ENCODE results near the gene GRK5.

The GRK5 gene

DNA sequence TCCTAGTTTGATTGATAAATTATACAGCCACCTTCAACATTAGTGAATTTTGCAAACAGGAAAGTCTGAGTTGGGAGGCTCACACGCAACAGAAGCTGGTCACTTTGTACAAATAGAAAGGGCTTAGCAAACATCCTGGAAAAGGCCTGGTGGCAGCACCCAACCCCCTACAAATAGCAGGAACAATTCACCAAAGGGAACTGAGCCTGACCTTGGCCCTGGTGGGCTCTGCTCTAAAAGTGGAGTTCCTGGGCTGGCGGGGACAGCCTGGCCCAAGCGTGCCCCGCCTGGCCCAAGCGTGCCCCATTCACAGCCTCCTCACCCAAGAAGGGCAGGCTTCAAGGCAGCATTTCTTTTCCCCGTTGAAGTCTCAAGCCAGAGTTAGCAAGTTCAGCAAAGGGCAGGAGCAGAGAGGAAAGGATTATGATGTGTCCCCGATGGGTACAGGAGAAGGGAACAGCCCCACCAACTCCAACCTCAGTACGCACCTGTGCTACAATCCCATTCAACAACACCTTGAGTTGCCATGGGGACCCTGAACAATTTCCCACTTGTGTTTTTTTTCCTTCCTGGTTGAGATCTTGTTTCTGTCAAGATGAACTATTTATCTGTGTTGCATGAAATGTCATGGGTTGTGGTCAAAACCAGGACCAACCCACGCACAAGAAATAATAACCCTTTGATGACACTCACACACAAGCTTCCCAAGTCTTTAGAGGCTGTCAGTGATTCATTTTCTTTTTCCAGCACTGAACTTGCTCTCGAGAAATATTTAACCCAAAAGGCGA lies 291.7 kb downstream of the GRK5 start:
- no peaks in the 10 kb centered on the region for H3K9me3 ChIP-seq (ENCODE audit: control insufficient read depth in 1 of 2, low read length in 2 of 2)
- peaks cover 17 to 25% of the 10 kb centered on the region in 2 donors for H3K4me1 ChIP-seq (ENCODE audit: control insufficient read depth in 1 of 2, insufficient read depth in 2 of 2, low read length in 2 of 2)
- H3K27me3 ChIP-seq (ENCODE audit: control insufficient read depth in 1 of 2, insufficient read depth in 2 of 2, low read length in 2 of 2): no peaks in the 10 kb centered on the region
- H3K9ac ChIP-seq (ENCODE audit: low read depth in 1 of 2, low read length in 2 of 2): no peak overlapping the region
- H3K4me3 ChIP-seq (ENCODE audit: low read depth in 1 of 2, low read length in 2 of 2): no peak overlapping the region
- peaks cover 3 to 5% of the 10 kb centered on the region in 2 donors for H3K36me3 ChIP-seq (ENCODE audit: control insufficient read depth in 1 of 2, insufficient read depth in 2 of 2, low read length in 2 of 2)
- H3K27ac ChIP-seq (ENCODE audit: low read depth, low read length): no peak overlapping the region

DNA sequence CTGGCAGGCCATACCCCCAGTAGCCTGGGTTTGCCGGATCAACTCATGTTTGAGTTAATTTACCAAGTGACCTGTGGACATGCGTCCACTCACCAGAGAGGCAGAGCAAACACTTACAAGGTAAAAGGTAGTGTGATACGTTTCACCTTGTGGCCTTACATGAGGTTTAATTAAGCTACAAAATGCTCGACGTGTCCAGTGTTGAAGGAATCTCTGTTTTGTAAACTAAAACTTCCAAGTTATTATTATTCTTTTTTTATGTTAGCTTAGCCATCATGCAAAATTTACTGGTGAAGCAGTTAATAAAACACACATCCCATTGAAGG lies 292.3 kb downstream of the GRK5 start:
- H3K27me3 ChIP-seq (ENCODE audit: control insufficient read depth in 1 of 2, insufficient read depth in 2 of 2, low read length in 2 of 2): no peaks in the 10 kb centered on the region
- no peak overlapping the region for H3K4me3 ChIP-seq (ENCODE audit: low read depth in 1 of 2, low read length in 2 of 2)
- H3K27ac ChIP-seq (ENCODE audit: low read depth, low read length): no peak overlapping the region
- H3K9ac ChIP-seq (ENCODE audit: low read depth in 1 of 2, low read length in 2 of 2): no peak overlapping the region
- H3K4me1 ChIP-seq (ENCODE audit: control insufficient read depth in 1 of 2, insufficient read depth in 2 of 2, low read length in 2 of 2): peaks cover 17 to 21% of the 10 kb centered on the region in 2 donors
- no peaks in the 10 kb centered on the region for H3K9me3 ChIP-seq (ENCODE audit: control insufficient read depth in 1 of 2, low read length in 2 of 2)
- H3K36me3 ChIP-seq (ENCODE audit: control insufficient read depth in 1 of 2, insufficient read depth in 2 of 2, low read length in 2 of 2): peaks cover 3 to 7% of the 10 kb centered on the region in 2 donors

DNA sequence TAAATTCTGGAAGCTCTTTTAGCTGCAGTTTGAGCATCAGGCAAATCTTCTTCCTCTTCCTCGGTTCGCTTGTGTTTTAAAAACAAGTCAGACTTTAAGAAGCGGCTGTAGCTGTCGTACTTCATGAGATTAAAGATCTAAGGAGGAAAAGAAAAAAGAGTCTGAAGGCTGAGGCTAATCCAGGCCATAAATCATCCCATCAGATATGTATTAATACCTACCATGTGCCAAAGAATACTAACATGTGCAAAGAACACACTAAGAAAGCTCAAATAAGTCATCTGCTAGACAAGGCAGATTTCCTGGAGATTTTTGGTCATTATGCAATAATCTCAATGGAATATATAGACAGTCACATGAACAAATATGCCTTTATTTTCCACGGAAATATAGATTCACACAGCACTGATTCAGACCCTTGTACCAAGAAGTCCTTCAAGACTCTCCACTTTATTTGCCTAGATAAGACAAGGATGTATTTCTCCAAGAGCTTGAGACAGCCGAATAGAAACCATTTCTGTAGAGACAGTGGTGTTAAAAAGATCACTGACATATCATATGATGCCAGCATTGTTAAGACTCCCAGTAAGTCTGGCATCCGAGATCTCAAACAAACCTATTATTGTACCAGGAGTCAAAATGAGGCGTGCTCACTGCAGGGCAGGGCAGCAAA lies 292.9 kb downstream of the GRK5 start:
- no peak overlapping the region for H3K9ac ChIP-seq (ENCODE audit: low read depth in 1 of 2, low read length in 2 of 2)
- H3K9me3 ChIP-seq (ENCODE audit: control insufficient read depth in 1 of 2, low read length in 2 of 2): no peaks in the 10 kb centered on the region
- H3K27me3 ChIP-seq (ENCODE audit: control insufficient read depth in 1 of 2, insufficient read depth in 2 of 2, low read length in 2 of 2): no peaks in the 10 kb centered on the region
- H3K4me1 ChIP-seq (ENCODE audit: control insufficient read depth in 1 of 2, insufficient read depth in 2 of 2, low read length in 2 of 2): peaks cover 15 to 17% of the 10 kb centered on the region in 2 donors
- no peak overlapping the region for H3K4me3 ChIP-seq (ENCODE audit: low read depth in 1 of 2, low read length in 2 of 2)
- H3K36me3 ChIP-seq (ENCODE audit: control insufficient read depth in 1 of 2, insufficient read depth in 2 of 2, low read length in 2 of 2): peaks cover 3 to 9% of the 10 kb centered on the region in 2 donors
- H3K27ac ChIP-seq (ENCODE audit: low read depth, low read length): no peak overlapping the region

DNA sequence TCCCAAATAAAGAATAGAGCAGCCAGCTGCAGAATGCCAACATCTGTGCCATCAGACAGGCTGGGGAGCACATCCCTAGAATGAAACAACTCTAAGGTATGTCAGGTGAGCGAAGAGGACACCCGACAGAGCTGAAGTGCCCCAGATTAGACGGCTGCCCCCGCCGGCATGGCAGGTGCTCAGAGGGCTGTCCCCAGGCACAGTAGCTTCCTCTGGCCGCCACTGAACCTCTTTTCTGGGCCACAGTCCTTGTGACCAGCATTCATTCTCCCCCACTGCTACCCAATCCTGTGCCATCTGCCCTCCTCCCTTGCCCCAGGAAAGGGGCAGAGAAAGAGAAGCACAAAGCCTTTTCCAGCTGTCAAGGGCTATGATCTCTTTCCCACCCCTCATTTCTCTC lies 293.4 kb downstream of the GRK5 start:
- Histone ChIP-seq H3K9ac (ENCODE audit: low read depth in 1 of 2, low read length in 2 of 2) (no peak overlapping the region), H3K27me3 (ENCODE audit: control insufficient read depth in 1 of 2, insufficient read depth in 2 of 2, low read length in 2 of 2) (no peaks in the 10 kb centered on the region), H3K9me3 (ENCODE audit: control insufficient read depth in 1 of 2, low read length in 2 of 2) (no peaks in the 10 kb centered on the region), H3K4me1 (ENCODE audit: control insufficient read depth in 1 of 2, insufficient read depth in 2 of 2, low read length in 2 of 2) (peaks cover 17% of the 10 kb centered on the region in 2 donors), H3K27ac (ENCODE audit: low read depth, low read length) (no peak overlapping the region), H3K36me3 (ENCODE audit: control insufficient read depth in 1 of 2, insufficient read depth in 2 of 2, low read length in 2 of 2) (peaks cover 3 to 9% of the 10 kb centered on the region in 2 donors), H3K4me3 (ENCODE audit: low read depth in 1 of 2, low read length in 2 of 2) (no peak overlapping the region)

DNA sequence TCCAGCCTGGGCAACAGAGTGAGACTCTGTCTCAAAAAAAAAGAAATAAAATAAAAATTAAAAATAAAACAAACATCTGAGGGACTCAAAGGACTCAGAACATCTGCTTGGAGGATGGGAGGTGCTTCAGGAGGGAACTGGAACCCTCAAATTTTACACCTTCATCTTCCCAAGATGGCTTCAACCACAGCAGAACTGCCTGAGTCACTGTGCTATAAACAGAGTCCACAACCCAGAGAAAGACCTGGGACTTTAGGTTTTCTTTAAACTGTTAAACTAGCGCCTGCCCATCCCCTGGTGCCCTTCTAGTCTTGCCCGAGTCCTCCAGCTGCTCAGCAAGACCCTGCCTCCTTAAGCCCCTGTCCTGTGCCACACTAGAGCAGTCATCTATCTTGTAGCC lies 294.3 kb downstream of the GRK5 start:
- peaks cover 3 to 9% of the 10 kb centered on the region in 2 donors for H3K36me3 ChIP-seq (ENCODE audit: control insufficient read depth in 1 of 2, insufficient read depth in 2 of 2, low read length in 2 of 2)
- peaks cover 17 to 20% of the 10 kb centered on the region in 2 donors for H3K4me1 ChIP-seq (ENCODE audit: control insufficient read depth in 1 of 2, insufficient read depth in 2 of 2, low read length in 2 of 2)
- no peak overlapping the region for H3K9ac ChIP-seq (ENCODE audit: low read depth in 1 of 2, low read length in 2 of 2)
- H3K27me3 ChIP-seq (ENCODE audit: control insufficient read depth in 1 of 2, insufficient read depth in 2 of 2, low read length in 2 of 2): no peaks in the 10 kb centered on the region
- no peak overlapping the region for H3K4me3 ChIP-seq (ENCODE audit: low read depth in 1 of 2, low read length in 2 of 2)
- H3K27ac ChIP-seq (ENCODE audit: low read depth, low read length): no peak overlapping the region
- H3K9me3 ChIP-seq (ENCODE audit: control insufficient read depth in 1 of 2, low read length in 2 of 2): no peaks in the 10 kb centered on the region

DNA sequence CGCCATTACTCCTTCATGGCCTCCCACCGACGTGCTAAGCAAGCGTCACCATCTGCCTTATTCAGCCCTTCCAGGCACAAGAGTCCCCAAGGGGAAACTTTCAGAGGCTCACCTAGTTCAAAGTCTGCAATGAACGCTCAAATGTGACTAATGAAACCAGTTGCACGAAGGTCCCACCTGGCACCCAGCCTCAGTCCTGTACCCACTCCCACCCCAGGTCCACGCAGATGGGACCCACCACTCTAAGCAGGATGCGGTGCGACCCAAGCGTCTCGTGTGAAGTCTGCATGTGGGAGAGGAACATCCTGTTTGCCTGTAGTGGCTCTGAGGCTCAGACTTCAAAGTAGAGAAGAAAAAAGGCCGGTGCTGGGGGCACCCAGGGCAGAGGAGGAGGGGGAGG lies 294.8 kb downstream of the GRK5 start:
- H3K4me1 ChIP-seq (ENCODE audit: control insufficient read depth in 1 of 2, insufficient read depth in 2 of 2, low read length in 2 of 2): peaks cover 17 to 20% of the 10 kb centered on the region in 2 donors
- no peak overlapping the region for H3K4me3 ChIP-seq (ENCODE audit: low read depth in 1 of 2, low read length in 2 of 2)
- peaks cover 3 to 9% of the 10 kb centered on the region in 2 donors for H3K36me3 ChIP-seq (ENCODE audit: control insufficient read depth in 1 of 2, insufficient read depth in 2 of 2, low read length in 2 of 2)
- no peaks in the 10 kb centered on the region for H3K27me3 ChIP-seq (ENCODE audit: control insufficient read depth in 1 of 2, insufficient read depth in 2 of 2, low read length in 2 of 2)
- H3K9me3 ChIP-seq (ENCODE audit: control insufficient read depth in 1 of 2, low read length in 2 of 2): no peaks in the 10 kb centered on the region
- no peak overlapping the region for H3K9ac ChIP-seq (ENCODE audit: low read depth in 1 of 2, low read length in 2 of 2)
- H3K27ac ChIP-seq (ENCODE audit: low read depth, low read length): no peak overlapping the region

DNA sequence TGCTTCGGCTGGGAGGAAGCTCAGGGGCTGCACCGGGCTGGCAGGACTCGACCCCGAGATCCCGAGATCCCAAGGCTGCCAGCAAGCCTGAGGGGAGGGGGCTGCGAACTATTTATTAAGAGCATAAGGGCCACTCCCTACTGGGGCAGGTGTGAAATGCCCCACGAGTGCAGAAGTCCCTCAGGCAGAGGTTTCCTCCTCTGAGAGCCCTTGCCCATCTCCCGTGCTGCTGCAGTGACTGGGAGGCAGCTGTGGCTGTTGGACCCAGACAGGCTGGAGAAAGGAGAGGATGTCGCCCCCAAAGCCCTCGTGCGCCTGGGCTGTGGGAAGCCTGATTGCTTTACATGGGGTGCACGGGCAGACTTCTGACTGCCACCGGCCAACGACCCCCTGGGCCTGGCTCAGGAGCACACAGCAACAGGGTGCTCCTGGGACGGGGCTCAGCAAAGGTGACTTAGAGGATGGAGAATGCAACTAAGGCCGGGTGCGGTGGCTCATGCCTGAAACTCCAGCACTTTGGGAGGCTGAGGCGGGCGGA lies 295.3 kb downstream of the GRK5 start:
- no peak overlapping the region for H3K9ac ChIP-seq (ENCODE audit: low read depth in 1 of 2, low read length in 2 of 2)
- H3K27ac ChIP-seq (ENCODE audit: low read depth, low read length): no peak overlapping the region
- H3K36me3 ChIP-seq (ENCODE audit: control insufficient read depth in 1 of 2, insufficient read depth in 2 of 2, low read length in 2 of 2): peaks cover 3 to 9% of the 10 kb centered on the region in 2 donors
- H3K27me3 ChIP-seq (ENCODE audit: control insufficient read depth in 1 of 2, insufficient read depth in 2 of 2, low read length in 2 of 2): no peaks in the 10 kb centered on the region
- no peaks in the 10 kb centered on the region for H3K9me3 ChIP-seq (ENCODE audit: control insufficient read depth in 1 of 2, low read length in 2 of 2)
- peaks cover 17 to 20% of the 10 kb centered on the region in 2 donors for H3K4me1 ChIP-seq (ENCODE audit: control insufficient read depth in 1 of 2, insufficient read depth in 2 of 2, low read length in 2 of 2)
- H3K4me3 ChIP-seq (ENCODE audit: low read depth in 1 of 2, low read length in 2 of 2): no peak overlapping the region

DNA sequence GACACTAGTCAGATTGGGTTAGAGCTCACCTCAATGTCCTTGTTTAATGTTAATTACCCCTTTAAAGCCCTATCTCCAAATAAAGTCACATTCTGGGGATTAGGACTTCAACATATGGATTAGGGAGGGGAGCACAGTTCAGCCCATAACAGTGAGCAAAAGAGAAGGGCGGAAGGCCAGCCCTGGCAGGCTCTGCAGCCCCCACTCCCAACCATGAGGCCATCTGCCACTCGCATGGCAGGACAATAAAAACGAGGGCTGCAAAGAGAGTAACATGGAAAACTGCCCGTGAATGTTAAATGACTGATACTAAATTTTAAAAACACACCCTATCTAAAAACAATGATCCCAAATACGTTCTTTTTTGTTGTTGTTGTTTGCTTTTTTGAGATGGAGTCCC lies 296.4 kb downstream of the GRK5 start:
- H3K27ac ChIP-seq (ENCODE audit: low read depth, low read length): no peak overlapping the region
- no peaks in the 10 kb centered on the region for H3K27me3 ChIP-seq (ENCODE audit: control insufficient read depth in 1 of 2, insufficient read depth in 2 of 2, low read length in 2 of 2)
- no peaks in the 10 kb centered on the region for H3K9me3 ChIP-seq (ENCODE audit: control insufficient read depth in 1 of 2, low read length in 2 of 2)
- peaks cover 0 to 9% of the 10 kb centered on the region in 2 donors for H3K36me3 ChIP-seq (ENCODE audit: control insufficient read depth in 1 of 2, insufficient read depth in 2 of 2, low read length in 2 of 2)
- peaks cover 17 to 20% of the 10 kb centered on the region in 2 donors for H3K4me1 ChIP-seq (ENCODE audit: control insufficient read depth in 1 of 2, insufficient read depth in 2 of 2, low read length in 2 of 2)
- no peak overlapping the region for H3K9ac ChIP-seq (ENCODE audit: low read depth in 1 of 2, low read length in 2 of 2)
- no peak overlapping the region for H3K4me3 ChIP-seq (ENCODE audit: low read depth in 1 of 2, low read length in 2 of 2)

DNA sequence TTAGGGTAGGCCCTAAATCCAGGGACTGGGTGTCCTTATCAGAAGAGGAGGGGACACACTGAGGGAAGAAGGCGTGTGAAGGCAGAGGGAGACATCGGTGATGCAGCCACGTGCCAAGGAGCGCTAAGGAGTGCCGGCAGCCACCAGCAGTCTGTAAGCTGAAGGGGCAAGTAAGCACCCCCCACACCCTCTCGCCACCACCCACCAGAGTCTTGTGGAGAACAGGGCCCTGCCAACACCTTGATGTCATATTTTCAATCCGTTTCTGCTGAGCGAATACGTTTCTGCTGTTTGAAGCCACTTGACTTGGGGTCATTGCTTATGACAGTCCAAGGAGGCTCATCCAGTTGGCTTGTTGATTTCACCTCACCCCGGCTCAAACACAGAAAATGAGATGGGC lies 297.3 kb downstream of the GRK5 start:
- Histone ChIP-seq H3K4me3 (ENCODE audit: low read depth in 1 of 2, low read length in 2 of 2) (no peak overlapping the region), H3K27ac (ENCODE audit: low read depth, low read length) (no peak overlapping the region), H3K36me3 (ENCODE audit: control insufficient read depth in 1 of 2, insufficient read depth in 2 of 2, low read length in 2 of 2) (peaks cover 0 to 3% of the 10 kb centered on the region in 2 donors), H3K9me3 (ENCODE audit: control insufficient read depth in 1 of 2, low read length in 2 of 2) (no peaks in the 10 kb centered on the region), H3K9ac (ENCODE audit: low read depth in 1 of 2, low read length in 2 of 2) (no peak overlapping the region), H3K27me3 (ENCODE audit: control insufficient read depth in 1 of 2, insufficient read depth in 2 of 2, low read length in 2 of 2) (no peaks in the 10 kb centered on the region), H3K4me1 (ENCODE audit: control insufficient read depth in 1 of 2, insufficient read depth in 2 of 2, low read length in 2 of 2) (peaks cover 12 to 20% of the 10 kb centered on the region in 2 donors)

DNA sequence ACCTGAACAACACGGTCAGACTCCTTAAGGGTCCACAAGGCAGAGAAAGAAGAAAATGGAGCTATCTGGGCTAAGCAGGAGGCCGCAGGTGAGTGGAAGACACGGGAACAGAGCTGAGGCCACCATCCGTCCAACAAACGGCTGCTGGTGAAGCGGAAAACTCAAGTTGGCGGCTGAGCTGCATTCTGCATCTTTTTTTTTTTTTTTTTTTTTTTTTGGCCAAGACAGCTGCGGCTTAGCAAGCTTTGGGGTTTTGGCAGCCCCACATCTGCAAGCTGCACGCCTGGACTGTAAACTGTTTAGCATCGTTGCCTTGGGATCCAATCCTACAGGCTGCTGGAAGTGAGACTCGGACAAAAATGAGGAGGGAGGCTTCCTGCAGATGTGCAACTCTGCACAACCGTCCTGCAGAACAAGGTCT lies 297.8 kb downstream of the GRK5 start:
- Histone ChIP-seq H3K4me3 (ENCODE audit: low read depth in 1 of 2, low read length in 2 of 2) (no peak overlapping the region), H3K4me1 (ENCODE audit: control insufficient read depth in 1 of 2, insufficient read depth in 2 of 2, low read length in 2 of 2) (peaks cover 7 to 20% of the 10 kb centered on the region in 2 donors), H3K27me3 (ENCODE audit: control insufficient read depth in 1 of 2, insufficient read depth in 2 of 2, low read length in 2 of 2) (no peaks in the 10 kb centered on the region), H3K9ac (ENCODE audit: low read depth in 1 of 2, low read length in 2 of 2) (no peak overlapping the region), H3K36me3 (ENCODE audit: control insufficient read depth in 1 of 2, insufficient read depth in 2 of 2, low read length in 2 of 2) (peaks cover 0 to 3% of the 10 kb centered on the region in 2 donors), H3K9me3 (ENCODE audit: control insufficient read depth in 1 of 2, low read length in 2 of 2) (no peaks in the 10 kb centered on the region), H3K27ac (ENCODE audit: low read depth, low read length) (no peak overlapping the region)
